ENCODE data around the gene UBE3A. TPM values are rescaled to one million over a fixed set of nuclear protein-coding genes. Genes with fewer than 3 reads are reported as not detected.
A peak's percentile ranks its signal among the peaks of the same experiment; 100 is the strongest.
"Not testable (repeated sequence)": the region's sequence is repeated elsewhere in the genome, so short reads cannot be mapped to it uniquely, and the experiment has no call there.

UBE3A gene
- total RNA-seq, 1 donor from 2014 or later = 70.0 TPM

GRCh38 chr15:25437777-25438600 lies 835 bp downstream of the UBE3A start:
- peak; percentile 67 for ATAC-seq

- no peak for ATAC-seq
Measured at GRCh38 chr15:25436707-25437106, 2.1 kb downstream of the UBE3A start.

GRCh38 chr15:25435474-25436243 lies 3.2 kb downstream of the UBE3A start:
- ATAC-seq = no peak

- no peak for ATAC-seq
Measured at GRCh38 chr15:25433118-25433865, 5.5 kb downstream of the UBE3A start.

- ATAC-seq = no peak
Measured at GRCh38 chr15:25431836-25432561, 6.8 kb downstream of the UBE3A start.

GRCh38 chr15:25427861-25428260 lies 11.0 kb downstream of the UBE3A start:
- no peak for ATAC-seq

- no peak for ATAC-seq
Measured at GRCh38 chr15:25426896-25427610, 11.8 kb downstream of the UBE3A start.

GRCh38 chr15:25424073-25424472 lies 14.8 kb downstream of the UBE3A start:
- no peak for ATAC-seq

GRCh38 chr15:25422021-25422420 lies 16.8 kb downstream of the UBE3A start:
- no peak for ATAC-seq

GRCh38 chr15:25418202-25418601 lies 20.6 kb downstream of the UBE3A start:
- ATAC-seq = no peak

- ATAC-seq = no peak
Measured at GRCh38 chr15:25417604-25418003, 21.2 kb downstream of the UBE3A start.

- ATAC-seq = peak; percentile 62
Measured at GRCh38 chr15:25416693-25417092, 22.1 kb downstream of the UBE3A start.

GRCh38 chr15:25415707-25416106 lies 23.1 kb downstream of the UBE3A start:
- ATAC-seq = no peak

GRCh38 chr15:25415217-25415616 lies 23.6 kb downstream of the UBE3A start:
- no peak for ATAC-seq

- no peak for ATAC-seq
Measured at GRCh38 chr15:25410649-25411048, 28.2 kb downstream of the UBE3A start.

GRCh38 chr15:25409731-25410130 lies 29.1 kb downstream of the UBE3A start:
- not testable (repeated sequence) for ATAC-seq

- peak; percentile 54 for ATAC-seq
Measured at GRCh38 chr15:25408929-25409328, 29.9 kb downstream of the UBE3A start.

- ATAC-seq = no peak
Measured at GRCh38 chr15:25408428-25408827, 30.4 kb downstream of the UBE3A start.

- ATAC-seq = no peak
Measured at GRCh38 chr15:25407950-25408349, 30.9 kb downstream of the UBE3A start.

- ATAC-seq = no peak
Measured at GRCh38 chr15:25406846-25407245, 32.0 kb downstream of the UBE3A start.

GRCh38 chr15:25406261-25406660 lies 32.6 kb downstream of the UBE3A start:
- ATAC-seq = no peak

GRCh38 chr15:25403771-25404170 lies 35.1 kb downstream of the UBE3A start:
- ATAC-seq = no peak

All from esophagus mucosa (tissue), 1 donor.